ENCODE results near the gene TMEM181.

The TMEM181 gene

GRCh38 chr6:158606935-158607334 lies 47.0 kb downstream of the TMEM181 start:
- DNase-seq (ENCODE audit: low spot score): no peak
- no peak for TF ChIP-seq CTCF (IDR thresholded peaks at IDR 0.05)
- H3K27ac ChIP-seq: no peak overlapping the region
- H3K4me3 ChIP-seq: no peak overlapping the region

- no peak for TF ChIP-seq CTCF (IDR thresholded peaks at IDR 0.05)
- DNase-seq (ENCODE audit: low spot score): no peak
- Histone ChIP-seq H3K4me3 (no peak overlapping the region), H3K27ac (no peak overlapping the region)
Measured at GRCh38 chr6:158607411-158608170, 47.7 kb downstream of the TMEM181 start.

- no peak for TF ChIP-seq CTCF (IDR thresholded peaks at IDR 0.05)
- DNase-seq (ENCODE audit: low spot score): no peak
- Histone ChIP-seq H3K4me3 (no peak overlapping the region), H3K27ac (no peak overlapping the region)
Measured at GRCh38 chr6:158608221-158608620, 48.3 kb downstream of the TMEM181 start.

GRCh38 chr6:158609455-158610155 lies 49.7 kb downstream of the TMEM181 start:
- TF ChIP-seq CTCF (IDR thresholded peaks at IDR 0.05): no peak
- no peak for DNase-seq (ENCODE audit: low spot score)
- Histone ChIP-seq H3K4me3 (no peak overlapping the region), H3K27ac (peak overlapping the region; percentile 64 to 83)

- peak overlapping the region; percentile 64 to 83 for H3K27ac ChIP-seq
- TF ChIP-seq CTCF (IDR thresholded peaks at IDR 0.05): no peak
- DNase-seq (ENCODE audit: low spot score): no peak
- H3K4me3 ChIP-seq: peak overlapping the region; percentile 15
Measured at GRCh38 chr6:158610319-158610968, 50.6 kb downstream of the TMEM181 start.

- peak overlapping the region; percentile 15 for H3K4me3 ChIP-seq
- no peak for TF ChIP-seq CTCF (IDR thresholded peaks at IDR 0.05)
- H3K27ac ChIP-seq: peak overlapping the region; percentile 61 to 83
- DNase-seq (ENCODE audit: low spot score): no peak
Measured at GRCh38 chr6:158611039-158611438, 51.1 kb downstream of the TMEM181 start.

Data from coronary artery (tissue), 2 donors.